Endothelial cell of umbilical vein (primary cell): ENCODE data around the gene PPP5C. TPM values are rescaled to one million over a fixed set of nuclear protein-coding genes. Genes with fewer than 3 reads are reported as not detected.

Source experiments
- BruUV-seq: library from RNA; stranded (reverse); fragments of 400-500 nt; replicated peaks from 2 replicates; lab custom pipeline; 2021; lab: Mats Ljungman, UMichigan
- CTCF ChIA-PET: fragments of 300-600, 350-600 bp; sonication (Branson Sonifier 250); formaldehyde crosslinking; loops from one replicate; lab custom pipeline; 2021; ENCODE audit warnings: antibody characterized with exemption, inconsistent platforms; lab: Charles Lee
- POLR2A ChIA-PET: fragments of 300-600, 350-600 bp; sonication (Branson Sonifier 250); formaldehyde crosslinking; loops from one replicate; lab custom pipeline; 2021; ENCODE audit warnings: antibody characterized with exemption, inconsistent platforms; lab: Charles Lee
- DNase-seq: peaks from one replicate; pipeline ENCODE4 v3.0.0-alpha.2; 2011; ENCODE audit warnings: low read depth, low spot score
- FAIRE-seq: peaks from 2 replicates; lab custom pipeline; 2011; peaks lifted over from hg19 to GRCh38; lab: Jason Lieb, UNC
- H2AFZ ChIP-seq: 2 replicates; pipeline ENCODE4 v1.6.0; 2012; ENCODE audit warnings: low read depth, low read length, control low read depth, inconsistent platforms
- H3K27ac ChIP-seq: 2 replicates; pipeline ENCODE4 v1.5.1; 2011; ENCODE audit warnings: low read depth, mild to moderate bottlenecking, control low read depth, low read length, moderate library complexity; ENCODE audit not compliant: insufficient read depth
- H3K27me3 ChIP-seq, 2 experiments: 2 replicates each; pipeline versions ENCODE4 v1.6.0 to v1.6.1; 2011; ENCODE audit warnings: low read length in 2 of 2, mixed read lengths in 1 of 2; ENCODE audit not compliant: control insufficient read depth in 2 of 2, insufficient read depth in 2 of 2
- H3K36me3 ChIP-seq, 2 experiments: 2 replicates in 1 of 2; 3 replicates in 1 of 2; pipeline ENCODE4 v1.5.1; 2011; ENCODE audit warnings: low read length in 2 of 2, mild to moderate bottlenecking in 1 of 2, moderate library complexity in 1 of 2; ENCODE audit not compliant: control insufficient read depth in 2 of 2, insufficient read depth in 2 of 2; ENCODE audit errors: extremely low read depth in 1 of 2
- H3K4me1 ChIP-seq: 3 replicates; pipeline ENCODE4 v1.5.1; 2011; ENCODE audit warnings: mild to moderate bottlenecking, low read length; ENCODE audit not compliant: control insufficient read depth, insufficient read depth; ENCODE audit errors: extremely low read depth
- H3K4me2 ChIP-seq: 2 replicates; pipeline ENCODE4 v1.6.1; 2011; ENCODE audit warnings: low read length, control low read depth, mixed read lengths; ENCODE audit not compliant: insufficient read depth
- H3K4me3 ChIP-seq, 3 experiments: fragments of 200-600 bp in 1 of 3; sonication (generic), shearing (Covaris generic) in 1 of 3; replicated peaks in 1 of 3; 2 replicates each; pipeline ENCODE4 v1.5.1; 2011 to 2016; ENCODE audit warnings: control low read depth in 3 of 3, low read length in 3 of 3, mild to moderate bottlenecking in 2 of 3, inconsistent platforms in 1 of 3, low read depth in 1 of 3, moderate library complexity in 1 of 3; ENCODE audit not compliant: insufficient read depth in 1 of 3
- H3K79me2 ChIP-seq: 2 replicates; pipeline ENCODE4 v1.6.0; 2012; ENCODE audit warnings: low read length, inconsistent platforms; ENCODE audit not compliant: control insufficient read depth, insufficient read depth
- H3K9ac ChIP-seq: replicated peaks from 2 replicates; pipeline ENCODE3; 2011; ENCODE audit warnings: low read length, control low read depth; ENCODE audit not compliant: insufficient read depth; ENCODE audit errors: extremely low read depth
- H3K9me1 ChIP-seq: replicated peaks from 3 replicates; pipeline ENCODE4 v1.6.0; 2011; ENCODE audit warnings: mild to moderate bottlenecking, low read length; ENCODE audit not compliant: control insufficient read depth, insufficient read depth; ENCODE audit errors: extremely low read depth
- H3K9me3 ChIP-seq: replicated peaks from 2 replicates; pipeline ENCODE4 v1.5.1; 2012; ENCODE audit warnings: low read length, inconsistent platforms; ENCODE audit not compliant: control insufficient read depth, insufficient read depth
- H4K20me1 ChIP-seq: replicated peaks from 2 replicates; pipeline ENCODE3; 2011; ENCODE audit warnings: mild to moderate bottlenecking, low read length; ENCODE audit not compliant: control insufficient read depth, insufficient read depth; ENCODE audit errors: extremely low read depth
- EZH2 ChIP-seq: IDR thresholded peaks from 2 replicates; pipeline ENCODE4 v1.6.1; 2012; ENCODE audit warnings: borderline replicate concordance, low read depth, mild to moderate bottlenecking, moderate library complexity, low read length, inconsistent platforms; ENCODE audit not compliant: severe bottlenecking
- FOS ChIP-seq: IDR thresholded peaks from 2 replicates; pipeline ENCODE4 v1.6.1; 2011; ENCODE audit warnings: mild to moderate bottlenecking, low read length, moderate library complexity, borderline replicate concordance; ENCODE audit not compliant: insufficient read depth
- GATA2 ChIP-seq: IDR thresholded peaks from 2 replicates; pipeline ENCODE4 v1.7.0; 2011; ENCODE audit warnings: low read depth, mild to moderate bottlenecking, moderate library complexity, mixed read lengths, low read length; ENCODE audit not compliant: insufficient read length, insufficient read depth
- JUN ChIP-seq: IDR thresholded peaks from 2 replicates; pipeline ENCODE4 v1.6.1; 2011; ENCODE audit warnings: borderline replicate concordance, low read depth; ENCODE audit not compliant: insufficient read length, insufficient read depth
- MYC ChIP-seq: IDR thresholded peaks from one replicate; pipeline ENCODE4 v1.6.1; 2011; ENCODE audit warnings: mild to moderate bottlenecking, low read depth, low read length
- POLR2A ChIP-seq: IDR thresholded peaks from 2 replicates; pipeline ENCODE4 v1.6.1; 2012; ENCODE audit warnings: low read depth, mild to moderate bottlenecking, control low read depth, low read length
- POLR2AphosphoS5 ChIP-seq: IDR thresholded peaks from 2 replicates; pipeline ENCODE4 v1.6.1; 2012; ENCODE audit warnings: low read depth, mild to moderate bottlenecking, control low read depth, low read length, moderate library complexity; ENCODE audit not compliant: insufficient read depth
- dilution Hi-C: fragments of 300-500 bp; cut with MboI; formaldehyde crosslinking; loops from one replicate; pipeline ENCODE4 v1.15.0; 2019; ENCODE audit warnings: low sequenced_read_pairs; ENCODE audit not compliant: extremely low pct_ligation_motif_present
- intact Hi-C: fragments of 100-400 bp; cut with micrococcal nuclease; formaldehyde crosslinking; loops from one replicate; pipeline ENCODE4 v1.10.0; 2022
- polyA plus RNA-seq, 4 experiments: library from polyadenylated mRNA; depleted of rRNA in 3 of 4; stranded (reverse) in 3 of 4; unstranded in 1 of 4; fragments of >200 nt; gene quantifications; 2 replicates each; pipeline versions ENCODE4 v1.2.1 to v1.2.3, GENCODE V29; 2011 to 2012; ENCODE audit warnings: missing spikeins in 1 of 4
- total RNA-seq: library from RNA; stranded (reverse); gene quantifications from 2 replicates; pipeline ENCODE4 v1.2.3, GENCODE V29; 2021
- TF ChIP-seq, protein P1 (sequence below), 2 donors: IDR thresholded peaks; 1 replicate in 1 of 2; 2 replicates in 1 of 2; pipeline ENCODE4 v1.5.1; 2011; ENCODE audit warnings: low read length in 2 of 2, mild to moderate bottlenecking in 2 of 2, moderate library complexity in 2 of 2, control low read depth in 1 of 2, inconsistent platforms in 1 of 2, low read depth in 1 of 2; ENCODE audit not compliant: insufficient read depth in 1 of 2; ENCODE audit errors: extremely low read depth in 1 of 2
- TF ChIP-seq, protein P2 (sequence below): IDR thresholded peaks from 2 replicates; pipeline ENCODE4 v1.6.1; 2011; ENCODE audit not compliant: insufficient read depth, insufficient read length

The PPP5C gene
- total and polyA plus RNA-seq, 2 donors (not counting 3 experiments of a cell fraction or from before 2014, with no cell fraction given), result 114 to 172 TPM

DNA sequence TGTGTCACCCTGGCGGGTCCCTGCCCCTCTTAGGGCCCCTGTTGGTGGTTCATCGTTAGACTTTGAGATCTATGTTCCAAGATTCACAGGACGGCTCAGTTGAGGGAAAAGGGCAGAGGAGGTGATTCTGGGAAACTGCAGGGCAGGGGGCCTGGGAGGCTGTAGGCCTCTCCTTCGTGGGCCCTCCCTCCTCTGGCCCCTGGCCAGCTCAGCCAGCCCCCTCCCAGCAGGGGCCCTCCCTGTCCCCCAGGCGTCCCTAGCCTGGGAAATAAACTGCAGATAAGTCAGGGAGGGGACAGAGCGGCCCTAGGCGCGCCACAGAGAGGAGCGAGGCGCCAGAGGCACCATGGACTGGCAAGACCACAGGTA is 43.6 kb upstream of the PPP5C start:
- H4K20me1 ChIP-seq, result no peaks in the 10 kb centered on the region
- ChIA-PET POLR2A (no interaction called here), CTCF (interaction anchor here (0.6 kb wide), 1 partner anchor 43 kb away, joined by 3 read pairs; no protein-coding TSS in a partner anchor)
- intact Hi-C loops (no loop called here), dilution Hi-C loops (no loop called here)
- no peaks in the 10 kb centered on the region for H3K27me3 ChIP-seq
- no peaks in the 10 kb centered on the region for H3K79me2 ChIP-seq
- no peak overlapping the region for H3K4me2 ChIP-seq
- TF ChIP-seq, protein P1, sequence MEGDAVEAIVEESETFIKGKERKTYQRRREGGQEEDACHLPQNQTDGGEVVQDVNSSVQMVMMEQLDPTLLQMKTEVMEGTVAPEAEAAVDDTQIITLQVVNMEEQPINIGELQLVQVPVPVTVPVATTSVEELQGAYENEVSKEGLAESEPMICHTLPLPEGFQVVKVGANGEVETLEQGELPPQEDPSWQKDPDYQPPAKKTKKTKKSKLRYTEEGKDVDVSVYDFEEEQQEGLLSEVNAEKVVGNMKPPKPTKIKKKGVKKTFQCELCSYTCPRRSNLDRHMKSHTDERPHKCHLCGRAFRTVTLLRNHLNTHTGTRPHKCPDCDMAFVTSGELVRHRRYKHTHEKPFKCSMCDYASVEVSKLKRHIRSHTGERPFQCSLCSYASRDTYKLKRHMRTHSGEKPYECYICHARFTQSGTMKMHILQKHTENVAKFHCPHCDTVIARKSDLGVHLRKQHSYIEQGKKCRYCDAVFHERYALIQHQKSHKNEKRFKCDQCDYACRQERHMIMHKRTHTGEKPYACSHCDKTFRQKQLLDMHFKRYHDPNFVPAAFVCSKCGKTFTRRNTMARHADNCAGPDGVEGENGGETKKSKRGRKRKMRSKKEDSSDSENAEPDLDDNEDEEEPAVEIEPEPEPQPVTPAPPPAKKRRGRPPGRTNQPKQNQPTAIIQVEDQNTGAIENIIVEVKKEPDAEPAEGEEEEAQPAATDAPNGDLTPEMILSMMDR (IDR thresholded peaks at IDR 0.05; ENCODE audit: extremely low read depth in 1 of 2, insufficient read depth in 1 of 2, low read depth in 1 of 2, low read length in 2 of 2), result no peak
- TF ChIP-seq JUN, result no peak
- no peak for TF ChIP-seq MYC
- no peak overlapping the region for H3K4me3 ChIP-seq
- no peak overlapping the region for H3K9ac ChIP-seq
- no peak overlapping the region for H3K27ac ChIP-seq
- H3K4me1 ChIP-seq, result peaks cover 29% of the 10 kb centered on the region
- no peaks in the 10 kb centered on the region for H3K36me3 ChIP-seq
- H3K9me1 ChIP-seq, result no peaks in the 10 kb centered on the region
- DNase-seq (no peak), FAIRE-seq (no peak)
- H2AFZ ChIP-seq, result no peak overlapping the region
- H3K9me3 ChIP-seq, result peaks cover 3% of the 10 kb centered on the region
- BruUV-seq, result no TSS peak

DNA sequence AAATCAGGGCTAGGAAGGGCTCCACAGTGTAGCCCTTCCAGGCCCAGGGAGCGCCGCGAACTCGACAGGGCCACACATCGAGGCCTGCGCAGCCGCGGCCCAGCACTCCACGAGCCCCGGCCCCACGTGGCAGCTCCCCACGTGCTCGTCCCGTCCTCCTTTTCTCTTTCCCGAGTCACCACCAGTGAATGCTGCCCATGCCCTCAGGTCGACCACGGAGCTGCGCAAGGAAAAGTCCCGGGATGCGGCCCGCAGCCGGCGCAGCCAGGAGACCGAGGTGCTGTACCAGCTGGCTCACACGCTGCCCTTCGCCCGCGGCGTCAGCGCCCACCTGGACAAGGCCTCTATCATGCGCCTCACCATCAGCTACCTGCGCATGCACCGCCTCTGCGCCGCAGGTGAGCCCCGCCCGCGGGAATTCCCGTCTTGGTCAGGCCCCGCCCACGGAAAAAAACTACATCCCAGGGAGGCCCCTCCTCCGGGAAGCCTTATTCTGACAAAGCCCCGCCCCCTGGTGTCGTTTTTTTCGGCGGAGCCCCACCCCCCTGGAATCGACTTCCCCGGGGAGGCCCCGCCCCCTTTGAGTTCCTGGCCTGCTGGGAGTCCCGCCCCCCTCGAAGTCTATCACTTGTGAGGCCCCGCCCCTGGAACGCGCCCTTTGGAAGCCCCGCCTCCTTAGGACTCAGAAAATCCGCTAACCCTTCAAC is 43.0 kb upstream of the PPP5C start:
- DNase-seq, result no peak
- dilution Hi-C loops, result no loop called here

More for the DNA sequence above, 43.0 kb upstream of the PPP5C start:
- Histone ChIP-seq H3K9me1 (no peaks in the 10 kb centered on the region), H3K36me3 (no peaks in the 10 kb centered on the region), H3K27ac (no peak overlapping the region), H4K20me1 (no peaks in the 10 kb centered on the region), H3K4me3 (no peak overlapping the region), H3K4me1 (peaks cover 24% of the 10 kb centered on the region), H3K27me3 (no peaks in the 10 kb centered on the region), H3K79me2 (no peaks in the 10 kb centered on the region), H2AFZ (no peak overlapping the region), H3K4me2 (no peak overlapping the region), H3K9me3 (peaks cover 3% of the 10 kb centered on the region), H3K9ac (no peak overlapping the region)
- ChIA-PET CTCF (no interaction called here), POLR2A (no interaction called here)
- intact Hi-C loops, result no loop called here
- no peak for FAIRE-seq
- BruUV-seq, result no TSS peak
- TF ChIP-seq FOS (no peak), MYC (no peak), POLR2A (no peak), POLR2AphosphoS5 (no peak), GATA2 (no peak), EZH2 (no peak), JUN (no peak)
- TF ChIP-seq, protein P1 (IDR thresholded peaks at IDR 0.05; ENCODE audit: extremely low read depth in 1 of 2, insufficient read depth in 1 of 2, low read depth in 1 of 2, low read length in 2 of 2), result no peak
- TF ChIP-seq, protein P2, sequence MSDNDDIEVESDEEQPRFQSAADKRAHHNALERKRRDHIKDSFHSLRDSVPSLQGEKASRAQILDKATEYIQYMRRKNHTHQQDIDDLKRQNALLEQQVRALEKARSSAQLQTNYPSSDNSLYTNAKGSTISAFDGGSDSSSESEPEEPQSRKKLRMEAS, result no peak
